ENCODE results near the gene VWA2.

Gene VWA2

GRCh38 chr10:114293075-114293474 lies 54.0 kb downstream of the VWA2 start:
- Mint-ChIP-seq H3K9me3 (peaks cover 21% of the 10 kb centered on the region), H3K36me3 (ENCODE audit: low read depth) (peaks cover 50% of the 10 kb centered on the region), H3K27ac (no peak overlapping the region), H3K27me3 (ENCODE audit: low read depth) (no peaks in the 10 kb centered on the region), H3K4me3 (no peak overlapping the region), H3K4me1 (no peaks in the 10 kb centered on the region)
- TF ChIP-seq CTCF (IDR thresholded peaks at IDR 0.05; ENCODE audit: unreplicated experiment in 3 of 3), result no peak

DNA sequence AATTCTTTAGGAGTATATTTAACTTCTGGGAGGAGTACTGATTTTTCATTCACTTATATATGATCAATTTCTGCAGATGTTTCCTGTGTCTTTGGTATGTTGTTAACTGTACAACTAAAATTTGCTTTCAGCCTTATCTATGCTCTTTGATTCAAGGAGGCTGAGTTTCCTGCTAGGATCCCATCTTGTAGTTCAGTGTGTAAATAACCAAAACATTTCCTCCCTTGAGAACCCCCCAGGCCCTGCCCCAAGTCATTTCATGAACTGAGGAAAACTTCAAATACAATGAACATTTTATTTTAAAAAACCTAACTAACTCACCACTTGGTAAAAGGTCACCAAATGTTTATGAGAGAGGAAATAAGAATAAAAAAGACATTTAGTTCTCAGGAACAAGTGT lies 55.5 kb downstream of the VWA2 start:
- Mint-ChIP-seq H3K27ac (no peak overlapping the region), H3K27me3 (ENCODE audit: low read depth) (no peaks in the 10 kb centered on the region), H3K4me3 (no peak overlapping the region), H3K4me1 (no peaks in the 10 kb centered on the region), H3K36me3 (ENCODE audit: low read depth) (peaks cover 63% of the 10 kb centered on the region), H3K9me3 (peaks cover 21% of the 10 kb centered on the region)
- no peak for TF ChIP-seq CTCF (IDR thresholded peaks at IDR 0.05; ENCODE audit: unreplicated experiment in 3 of 3)

DNA sequence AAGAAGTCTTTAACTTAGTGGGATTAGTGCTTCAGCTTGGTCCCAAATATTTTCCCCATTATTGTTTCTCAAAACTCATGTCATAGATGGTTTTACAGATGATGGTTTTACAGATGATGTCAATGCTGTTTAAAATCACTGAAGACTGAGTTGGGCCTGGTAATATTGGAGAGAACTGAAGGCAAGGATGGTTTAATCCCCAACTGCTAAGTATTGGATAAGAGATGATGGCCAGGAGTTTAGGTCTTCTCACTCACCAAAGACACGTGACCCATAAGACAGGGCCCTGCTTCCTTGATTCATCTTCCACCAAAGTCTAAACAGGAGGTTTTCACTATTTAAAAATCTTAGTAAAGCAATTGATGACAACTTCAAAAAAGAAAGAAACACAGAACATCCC lies 56.3 kb downstream of the VWA2 start:
- Mint-ChIP-seq H3K27ac (no peak overlapping the region), H3K36me3 (ENCODE audit: low read depth) (peaks cover 70% of the 10 kb centered on the region), H3K4me1 (no peaks in the 10 kb centered on the region), H3K4me3 (no peak overlapping the region), H3K9me3 (peaks cover 21% of the 10 kb centered on the region), H3K27me3 (ENCODE audit: low read depth) (no peaks in the 10 kb centered on the region)
- no peak for TF ChIP-seq CTCF (IDR thresholded peaks at IDR 0.05; ENCODE audit: unreplicated experiment in 3 of 3)

GRCh38 chr10:114297136-114297705 lies 58.2 kb downstream of the VWA2 start:
- no peaks in the 10 kb centered on the region for H3K4me1 Mint-ChIP-seq
- no peaks in the 10 kb centered on the region for H3K27me3 Mint-ChIP-seq (ENCODE audit: low read depth)
- H3K4me3 Mint-ChIP-seq, result no peak overlapping the region
- H3K36me3 Mint-ChIP-seq (ENCODE audit: low read depth), result peaks cover 60% of the 10 kb centered on the region
- peaks cover 21% of the 10 kb centered on the region for H3K9me3 Mint-ChIP-seq
- no peak for TF ChIP-seq CTCF (IDR thresholded peaks at IDR 0.05; ENCODE audit: unreplicated experiment in 3 of 3)
- no peak overlapping the region for H3K27ac Mint-ChIP-seq

DNA sequence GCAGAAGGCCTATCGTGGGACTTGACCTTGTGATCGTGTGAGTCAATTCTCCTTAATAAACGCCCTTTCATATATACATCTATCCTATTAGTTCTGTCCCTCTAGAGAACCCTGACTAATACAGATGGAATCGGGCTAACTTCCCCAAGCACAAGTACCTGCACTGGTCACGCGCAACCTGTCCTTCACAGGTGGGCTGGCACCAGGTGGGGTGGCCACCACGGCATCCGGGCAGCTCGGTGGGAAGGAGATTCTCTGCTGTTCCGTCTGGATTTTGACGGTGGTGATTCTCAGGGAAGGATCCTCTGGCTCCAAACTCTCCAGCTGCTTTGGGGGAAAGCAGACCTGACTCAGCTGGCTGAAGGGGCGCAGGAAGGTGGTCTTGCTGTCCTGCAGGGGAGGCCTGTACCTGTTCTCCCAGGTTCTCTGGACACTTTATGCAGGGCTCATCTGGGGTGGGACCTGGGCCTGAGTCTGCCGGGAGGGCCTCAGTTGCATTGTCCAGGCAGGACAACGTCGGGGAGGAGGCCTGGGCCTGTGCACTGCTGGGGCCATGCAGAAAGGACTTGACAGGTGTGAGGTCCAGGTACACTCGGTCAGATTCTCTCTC lies 61.1 kb downstream of the VWA2 start:
- Mint-ChIP-seq H3K4me3 (no peak overlapping the region), H3K9me3 (peaks cover 15% of the 10 kb centered on the region), H3K27ac (no peak overlapping the region), H3K27me3 (ENCODE audit: low read depth) (peaks cover 3% of the 10 kb centered on the region), H3K4me1 (peaks cover 12% of the 10 kb centered on the region), H3K36me3 (ENCODE audit: low read depth) (peaks cover 49% of the 10 kb centered on the region)
- TF ChIP-seq CTCF (IDR thresholded peaks at IDR 0.05; ENCODE audit: unreplicated experiment in 3 of 3), result no peak

- Mint-ChIP-seq H3K27me3 (ENCODE audit: low read depth) (peaks cover 3% of the 10 kb centered on the region), H3K4me3 (no peak overlapping the region), H3K36me3 (ENCODE audit: low read depth) (peaks cover 39% of the 10 kb centered on the region), H3K27ac (no peak overlapping the region), H3K9me3 (peaks cover 6% of the 10 kb centered on the region), H3K4me1 (peaks cover 12% of the 10 kb centered on the region)
- no peak for TF ChIP-seq CTCF (IDR thresholded peaks at IDR 0.05; ENCODE audit: unreplicated experiment in 3 of 3)
Measured at GRCh38 chr10:114301177-114301576, 62.1 kb downstream of the VWA2 start.

Data from nephron (organoid).